ENCODE data around the gene OLFM1.

DNA sequence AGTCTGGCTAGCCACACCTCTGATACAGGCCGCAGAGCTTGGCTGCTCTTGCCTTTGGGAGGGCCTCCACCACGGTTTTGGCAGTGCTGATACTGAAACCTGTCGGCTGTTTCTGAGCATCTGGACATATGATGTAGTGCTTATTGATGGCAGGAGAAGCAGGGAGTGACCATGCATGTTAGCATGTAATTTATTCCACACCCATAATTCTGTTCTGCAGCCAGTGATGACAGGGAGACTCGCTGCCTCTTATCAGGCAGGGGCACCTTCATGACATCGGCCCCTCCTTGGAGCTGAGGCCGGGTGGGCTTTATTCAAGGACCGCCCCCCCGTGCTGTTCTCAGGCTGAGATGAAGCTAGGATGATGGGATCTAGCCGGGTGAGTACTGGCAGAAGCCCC lies 49.0 kb downstream of the OLFM1 start:
- TF ChIP-seq, protein P1, sequence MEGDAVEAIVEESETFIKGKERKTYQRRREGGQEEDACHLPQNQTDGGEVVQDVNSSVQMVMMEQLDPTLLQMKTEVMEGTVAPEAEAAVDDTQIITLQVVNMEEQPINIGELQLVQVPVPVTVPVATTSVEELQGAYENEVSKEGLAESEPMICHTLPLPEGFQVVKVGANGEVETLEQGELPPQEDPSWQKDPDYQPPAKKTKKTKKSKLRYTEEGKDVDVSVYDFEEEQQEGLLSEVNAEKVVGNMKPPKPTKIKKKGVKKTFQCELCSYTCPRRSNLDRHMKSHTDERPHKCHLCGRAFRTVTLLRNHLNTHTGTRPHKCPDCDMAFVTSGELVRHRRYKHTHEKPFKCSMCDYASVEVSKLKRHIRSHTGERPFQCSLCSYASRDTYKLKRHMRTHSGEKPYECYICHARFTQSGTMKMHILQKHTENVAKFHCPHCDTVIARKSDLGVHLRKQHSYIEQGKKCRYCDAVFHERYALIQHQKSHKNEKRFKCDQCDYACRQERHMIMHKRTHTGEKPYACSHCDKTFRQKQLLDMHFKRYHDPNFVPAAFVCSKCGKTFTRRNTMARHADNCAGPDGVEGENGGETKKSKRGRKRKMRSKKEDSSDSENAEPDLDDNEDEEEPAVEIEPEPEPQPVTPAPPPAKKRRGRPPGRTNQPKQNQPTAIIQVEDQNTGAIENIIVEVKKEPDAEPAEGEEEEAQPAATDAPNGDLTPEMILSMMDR (IDR thresholded peaks at IDR 0.05; ENCODE audit: insufficient read depth, low read length) = no peak
- no peak for TF ChIP-seq POLR2AphosphoS5 (IDR thresholded peaks at IDR 0.05; ENCODE audit: low read depth)
- TF ChIP-seq GABPA (IDR thresholded peaks at IDR 0.05; ENCODE audit: low read depth) = no peak
- TF ChIP-seq, protein P2, sequence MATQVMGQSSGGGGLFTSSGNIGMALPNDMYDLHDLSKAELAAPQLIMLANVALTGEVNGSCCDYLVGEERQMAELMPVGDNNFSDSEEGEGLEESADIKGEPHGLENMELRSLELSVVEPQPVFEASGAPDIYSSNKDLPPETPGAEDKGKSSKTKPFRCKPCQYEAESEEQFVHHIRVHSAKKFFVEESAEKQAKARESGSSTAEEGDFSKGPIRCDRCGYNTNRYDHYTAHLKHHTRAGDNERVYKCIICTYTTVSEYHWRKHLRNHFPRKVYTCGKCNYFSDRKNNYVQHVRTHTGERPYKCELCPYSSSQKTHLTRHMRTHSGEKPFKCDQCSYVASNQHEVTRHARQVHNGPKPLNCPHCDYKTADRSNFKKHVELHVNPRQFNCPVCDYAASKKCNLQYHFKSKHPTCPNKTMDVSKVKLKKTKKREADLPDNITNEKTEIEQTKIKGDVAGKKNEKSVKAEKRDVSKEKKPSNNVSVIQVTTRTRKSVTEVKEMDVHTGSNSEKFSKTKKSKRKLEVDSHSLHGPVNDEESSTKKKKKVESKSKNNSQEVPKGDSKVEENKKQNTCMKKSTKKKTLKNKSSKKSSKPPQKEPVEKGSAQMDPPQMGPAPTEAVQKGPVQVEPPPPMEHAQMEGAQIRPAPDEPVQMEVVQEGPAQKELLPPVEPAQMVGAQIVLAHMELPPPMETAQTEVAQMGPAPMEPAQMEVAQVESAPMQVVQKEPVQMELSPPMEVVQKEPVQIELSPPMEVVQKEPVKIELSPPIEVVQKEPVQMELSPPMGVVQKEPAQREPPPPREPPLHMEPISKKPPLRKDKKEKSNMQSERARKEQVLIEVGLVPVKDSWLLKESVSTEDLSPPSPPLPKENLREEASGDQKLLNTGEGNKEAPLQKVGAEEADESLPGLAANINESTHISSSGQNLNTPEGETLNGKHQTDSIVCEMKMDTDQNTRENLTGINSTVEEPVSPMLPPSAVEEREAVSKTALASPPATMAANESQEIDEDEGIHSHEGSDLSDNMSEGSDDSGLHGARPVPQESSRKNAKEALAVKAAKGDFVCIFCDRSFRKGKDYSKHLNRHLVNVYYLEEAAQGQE (IDR thresholded peaks at IDR 0.05; ENCODE audit: insufficient replicate concordance, low read depth) = no peak

Data from HL-60 (cell line).